NCI-H2171 treated with DMSO at 0.1 percent for 48 hours (cell line): ENCODE measurements around the gene CNPY4.

Experiments
- DNase-seq: peaks from one replicate; lab custom pipeline; 2025; lab: John Stamatoyannopoulos, UW

Gene CNPY4

GRCh38 chr7:100167912-100168323, 48.5 kb downstream of the CNPY4 start:
- DNase-seq, result peak; percentile 21

GRCh38 chr7:100169147-100169850, 49.9 kb downstream of the CNPY4 start:
- DNase-seq, result no peak

GRCh38 chr7:100170101-100170897, 50.9 kb downstream of the CNPY4 start:
- no peak for DNase-seq

GRCh38 chr7:100171087-100171681, 51.8 kb downstream of the CNPY4 start:
- no peak for DNase-seq

GRCh38 chr7:100171840-100172239, 52.4 kb downstream of the CNPY4 start:
- DNase-seq, result no peak

GRCh38 chr7:100173806-100174495, 54.5 kb downstream of the CNPY4 start:
- no peak for DNase-seq

GRCh38 chr7:100174582-100174981, 55.1 kb downstream of the CNPY4 start:
- DNase-seq, result no peak
